GM19035 (cell line): Measurements from ENCODE around the gene SLC23A2.
"Not testable (repeated sequence)": the region's sequence is repeated elsewhere in the genome, so short reads cannot be mapped to it uniquely, and the experiment has no call there.

ENCODE experiments used
- ATAC-seq: cut with Tn5 transposase; IDR thresholded peaks from one replicate; pipeline ENCODE4 v1.9.1; 2021; ENCODE audit not compliant: unreplicated experiment

SLC23A2 gene

GRCh38 chr20:5013682-5014447 is 12.6 kb upstream of the SLC23A2 start:
- ATAC-seq, result no peak

DNA sequence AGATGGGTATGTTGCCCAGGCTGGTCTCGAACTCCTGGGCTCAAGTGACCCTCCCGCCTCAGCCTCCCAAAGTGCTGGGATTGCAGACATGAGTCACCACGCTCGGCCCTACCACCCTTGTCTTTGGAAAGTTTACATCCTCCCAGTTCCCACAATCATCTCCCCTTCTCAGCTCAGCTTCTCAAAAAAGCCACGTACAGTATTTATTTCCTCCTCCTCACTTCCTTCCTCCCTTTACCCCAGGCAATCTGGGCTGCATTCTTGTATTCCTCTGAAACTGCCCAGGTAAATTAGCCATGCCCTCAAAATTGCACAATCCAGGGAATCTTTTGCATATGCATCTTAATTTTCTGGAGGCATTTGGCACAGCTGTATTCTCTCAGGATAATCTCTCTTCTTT is 7.4 kb upstream of the SLC23A2 start:
- no peak for ATAC-seq

DNA sequence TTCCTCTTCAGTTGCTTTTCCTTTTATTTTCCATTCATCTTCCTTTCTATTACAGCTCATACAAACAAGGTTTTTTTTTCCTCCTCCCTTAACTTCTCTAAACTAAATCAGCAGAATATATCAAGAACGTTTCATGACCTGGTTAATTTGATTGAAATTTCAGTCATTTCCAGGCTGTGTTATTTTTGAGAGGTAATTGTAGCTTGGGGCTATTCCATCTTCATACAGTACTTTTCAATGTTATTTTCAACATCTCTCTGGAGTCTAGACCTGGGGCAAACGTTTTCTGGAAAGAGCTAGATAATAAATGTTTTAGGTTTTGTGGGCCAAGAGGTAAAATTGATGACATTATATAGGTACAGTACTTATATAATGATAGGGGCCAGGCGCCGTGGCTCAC is 4.0 kb upstream of the SLC23A2 start:
- no peak for ATAC-seq

GRCh38 chr20:5004825-5005224 is 3.5 kb upstream of the SLC23A2 start:
- not testable (repeated sequence) for ATAC-seq

- no peak for ATAC-seq
Measured at GRCh38 chr20:5003626-5004025, 2.3 kb upstream of the SLC23A2 start.

GRCh38 chr20:5002077-5002413 is 735 bp upstream of the SLC23A2 start:
- no peak for ATAC-seq

DNA sequence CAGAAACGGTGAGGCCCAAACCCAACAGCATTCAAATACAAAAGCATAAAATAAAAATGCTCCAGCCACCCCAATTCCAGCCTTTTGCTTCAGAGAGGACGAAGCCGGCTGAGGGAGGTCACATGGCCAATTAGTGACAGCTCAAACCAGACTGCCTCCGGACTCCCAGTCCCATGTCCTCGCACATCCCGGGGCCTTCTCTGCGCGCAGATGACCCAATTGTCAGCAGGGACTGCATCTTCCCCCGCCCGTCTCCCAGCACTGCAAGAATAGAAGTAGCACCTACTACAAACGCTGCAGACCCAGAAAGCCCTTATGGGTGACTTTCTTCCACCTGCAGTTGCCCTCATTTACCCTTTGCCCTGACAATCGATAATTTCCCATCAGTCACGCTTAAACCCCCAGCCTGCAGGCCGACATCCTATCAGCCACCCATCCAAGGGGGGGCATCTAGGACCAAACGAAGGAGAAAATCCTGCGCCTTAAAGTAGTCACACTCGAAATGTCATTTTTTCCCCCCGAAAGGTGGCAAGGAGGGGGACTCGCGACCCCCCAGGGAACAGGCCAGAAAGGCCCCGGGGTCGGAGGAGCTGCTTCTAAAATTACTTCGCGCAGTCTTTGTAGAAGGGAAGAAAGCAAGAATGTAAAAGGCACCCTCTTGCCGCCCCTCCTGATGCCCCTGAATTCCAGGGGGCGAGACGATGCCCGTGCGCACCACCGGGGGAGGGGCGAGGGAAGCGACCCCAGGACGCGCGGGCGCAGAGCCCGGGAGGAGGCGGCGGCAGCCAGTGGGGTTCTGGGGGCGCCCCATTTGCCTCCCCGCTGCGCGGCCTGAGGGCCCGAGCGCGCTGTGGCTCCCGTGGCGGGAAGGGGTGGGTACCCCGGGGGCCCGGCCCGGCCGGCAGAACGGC is 792 bp downstream of the SLC23A2 start:
- ATAC-seq, result peak; percentile 47

DNA sequence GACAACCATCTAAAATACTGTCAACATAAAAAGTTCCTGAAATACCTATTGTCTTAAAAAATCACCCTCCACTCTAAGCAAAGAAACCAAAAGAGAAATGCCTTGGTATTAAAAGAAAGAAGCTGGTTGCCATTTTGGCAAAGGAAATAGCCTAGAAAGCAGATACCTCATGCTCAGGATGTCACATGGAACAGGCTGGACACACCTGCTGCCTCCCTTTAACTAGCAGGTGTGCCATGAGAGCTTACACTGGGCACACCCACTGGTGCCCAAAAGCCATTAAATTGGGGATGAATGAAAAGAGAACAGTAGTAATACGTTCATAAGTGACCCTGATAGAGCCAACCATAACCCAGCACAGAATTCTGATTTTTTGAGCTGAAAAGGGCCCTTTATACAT is 1.5 kb downstream of the SLC23A2 start:
- no peak for ATAC-seq

GRCh38 chr20:4998160-4998651 is 3.1 kb downstream of the SLC23A2 start:
- ATAC-seq, result no peak

DNA sequence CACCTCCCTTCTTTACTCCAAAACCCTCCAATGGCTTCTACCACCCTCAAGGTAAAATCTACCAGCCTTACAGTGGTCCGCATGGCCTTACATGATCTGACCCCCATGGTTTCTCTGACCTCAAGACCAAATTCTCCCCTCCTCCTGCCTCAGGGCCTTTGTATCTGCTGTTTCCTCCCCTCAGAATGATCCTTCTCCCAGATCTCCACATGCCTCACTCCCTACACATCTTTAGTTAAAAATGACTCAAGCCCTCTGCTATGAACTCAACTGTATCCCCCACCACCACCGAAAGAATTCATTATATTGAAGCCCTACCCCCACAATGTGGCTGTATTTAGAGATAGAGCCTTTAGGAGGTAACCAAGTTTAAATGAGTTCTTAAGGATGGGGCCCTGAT is 4.1 kb downstream of the SLC23A2 start:
- ATAC-seq, result no peak

DNA sequence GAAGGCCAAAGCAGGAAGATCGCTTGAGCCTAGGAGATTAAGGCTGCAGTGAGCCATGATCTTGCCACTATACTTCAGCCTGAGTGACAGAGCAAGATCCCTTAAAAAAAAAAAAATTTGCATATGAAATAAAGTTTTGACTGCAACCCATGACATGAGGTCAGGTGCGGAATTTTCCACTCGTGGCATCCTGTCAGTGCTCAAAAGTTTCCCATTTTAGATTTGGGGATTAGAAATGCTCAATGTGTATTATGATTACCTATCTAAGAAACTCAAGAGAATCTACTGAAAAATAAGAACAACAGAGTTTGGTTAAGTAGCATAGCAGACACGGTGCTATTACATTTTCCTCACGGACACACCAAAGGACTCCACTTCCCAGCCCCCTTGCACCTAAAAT is 11.7 kb downstream of the SLC23A2 start:
- peak; percentile 68 for ATAC-seq

GRCh38 chr20:4987130-4987529 is 14.2 kb downstream of the SLC23A2 start:
- ATAC-seq, result no peak

GRCh38 chr20:4985658-4986057 is 15.7 kb downstream of the SLC23A2 start:
- ATAC-seq, result no peak

GRCh38 chr20:4982281-4982680 is 19.0 kb downstream of the SLC23A2 start:
- ATAC-seq, result no peak

DNA sequence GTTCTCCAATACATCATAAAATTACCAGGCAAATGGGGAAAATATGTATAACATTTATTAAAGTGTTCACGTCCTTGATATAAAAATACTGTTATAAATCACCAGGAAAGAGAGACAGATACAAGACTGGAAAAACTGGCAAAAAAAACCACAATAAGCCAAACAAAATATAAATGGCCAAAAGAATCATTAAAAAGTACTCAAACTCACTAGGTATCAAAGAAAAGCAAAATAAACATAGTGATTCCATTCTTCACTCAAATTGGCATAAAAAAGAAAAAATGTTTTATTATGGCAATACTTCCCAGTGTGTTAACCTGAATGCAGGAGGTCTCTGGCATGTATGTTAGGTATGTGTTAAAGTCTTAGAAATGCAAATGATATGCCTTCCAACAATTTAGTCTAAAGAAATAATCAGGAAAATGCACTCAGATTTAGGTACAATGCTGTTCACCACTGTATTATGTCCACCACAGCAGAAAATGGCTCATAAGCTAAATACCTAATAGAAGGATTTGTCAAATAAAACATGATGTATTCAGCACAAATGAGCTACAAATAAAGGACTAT is 21.4 kb downstream of the SLC23A2 start:
- no peak for ATAC-seq

DNA sequence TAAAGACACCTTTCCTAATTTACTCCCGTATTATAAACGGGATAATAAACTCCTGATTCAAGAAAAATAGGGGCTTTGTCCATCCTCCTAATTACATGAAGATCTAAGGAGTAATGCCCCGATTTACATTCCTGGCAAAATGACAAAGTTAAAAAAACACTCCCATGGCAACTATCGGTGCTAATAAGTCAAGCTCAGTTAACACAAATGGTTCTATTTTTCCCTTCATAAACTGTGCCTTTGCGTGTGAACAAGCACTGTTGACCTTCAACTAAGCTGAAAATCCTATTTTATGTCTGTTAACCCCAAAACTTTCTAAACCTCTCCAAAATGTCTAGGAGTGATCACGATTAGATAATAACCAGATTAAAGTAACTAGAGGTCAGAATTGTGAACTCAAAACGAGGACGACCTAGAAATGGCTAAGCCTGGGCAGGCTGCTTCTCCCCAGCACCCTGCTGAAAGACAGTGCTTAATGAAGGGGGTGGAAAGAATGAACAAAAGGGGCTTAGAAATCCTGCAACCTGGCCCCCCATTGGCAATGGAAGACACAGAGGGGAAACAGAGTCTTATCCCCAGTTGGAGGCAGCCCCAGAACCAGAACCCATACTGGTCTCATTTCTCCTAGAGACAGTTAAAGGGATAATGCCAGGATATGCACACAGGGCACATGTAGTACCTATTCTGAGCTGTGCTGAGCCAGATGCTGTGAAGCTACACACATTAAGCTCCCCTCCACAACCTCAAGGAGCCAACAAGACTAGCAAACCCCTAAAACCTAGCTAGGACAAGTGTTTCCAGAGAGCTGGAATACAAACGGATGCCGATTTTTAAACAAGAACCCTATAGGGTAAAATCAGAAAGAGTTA is 23.0 kb downstream of the SLC23A2 start:
- no peak for ATAC-seq

DNA sequence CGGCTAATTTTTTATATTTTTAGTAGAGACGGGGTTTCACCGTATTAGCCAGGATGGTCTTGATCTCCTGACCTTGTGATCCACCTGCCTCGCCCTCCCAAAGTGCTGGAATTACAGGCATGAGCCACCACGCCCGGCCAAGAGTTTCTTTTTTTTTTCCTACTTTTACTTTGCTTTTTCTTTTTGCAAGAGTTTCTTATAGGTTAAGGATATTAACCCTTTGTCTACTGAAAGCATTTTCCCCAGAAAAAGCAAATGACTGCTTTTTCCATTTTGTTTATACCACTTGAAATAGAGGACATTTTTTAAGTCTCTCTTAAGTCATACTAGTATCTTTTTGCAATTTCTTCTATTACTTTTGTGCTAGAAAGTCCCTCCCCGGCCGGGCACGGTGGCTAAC is 25.3 kb downstream of the SLC23A2 start:
- ATAC-seq, result not testable (repeated sequence)

- peak; percentile 84 for ATAC-seq
Measured at GRCh38 chr20:4973330-4974097, 27.8 kb downstream of the SLC23A2 start.

- ATAC-seq, result no peak
Measured at GRCh38 chr20:4972506-4973251, 28.6 kb downstream of the SLC23A2 start.
